GM23338 (cell line): Measurements from ENCODE around the gene ENTPD3. TPM values are rescaled to one million over a fixed set of nuclear protein-coding genes. Genes with fewer than 3 reads are reported as not detected.

ENCODE experiments used
- ATAC-seq: fragments of 200-7000 bp; cut with Tn5 transposase; 3 replicates; pipeline ENCODE4 v1.9.1; 2020
- DNase-seq: peaks from one replicate; pipeline ENCODE4 v3.0.0-alpha.2; 2015; ENCODE audit warnings: low spot score
- H2AFZ ChIP-seq: fragments of 200-600 bp; sonication (generic); 2 replicates; pipeline ENCODE4 v1.8.0; 2016; ENCODE audit warnings: antibody characterized with exemption, mild to moderate bottlenecking, moderate library complexity
- H3F3A ChIP-seq: fragments of 200-600 bp; sonication (generic); replicated peaks from 2 replicates; pipeline ENCODE4 v1.8.0; 2017; ENCODE audit warnings: antibody characterized with exemption, mixed run types, low read depth
- H3K27ac ChIP-seq: fragments of 200-600 bp; sonication (generic); 2 replicates; pipeline ENCODE4 v1.6.1; 2016; ENCODE audit warnings: low read depth
- H3K27me3 ChIP-seq: fragments of 200-600 bp; sonication (generic); 2 replicates; pipeline ENCODE4 v1.8.0; 2016; ENCODE audit warnings: mild to moderate bottlenecking, mixed run types, moderate library complexity; ENCODE audit not compliant: insufficient read depth
- H3K36me3 ChIP-seq: fragments of 200-600 bp; sonication (generic); 2 replicates; pipeline ENCODE4 v1.8.0; 2016; ENCODE audit warnings: mild to moderate bottlenecking; ENCODE audit not compliant: insufficient read depth
- H3K4me1 ChIP-seq: fragments of 200-600 bp; sonication (generic); 2 replicates; pipeline ENCODE4 v1.8.0; 2016; ENCODE audit warnings: mild to moderate bottlenecking, moderate library complexity; ENCODE audit not compliant: insufficient read depth
- H3K4me2 ChIP-seq: fragments of 200-600 bp; sonication (generic); 2 replicates; pipeline ENCODE4 v1.7.1; 2017; ENCODE audit warnings: mixed run types
- H3K4me3 ChIP-seq: fragments of 200-600 bp; sonication (generic); 2 replicates; pipeline ENCODE4 v1.6.1; 2016; ENCODE audit warnings: mixed run types
- H3K79me2 ChIP-seq: fragments of 200-600 bp; sonication (generic); replicated peaks from 2 replicates; pipeline ENCODE4 v1.8.0; 2017; ENCODE audit warnings: mild to moderate bottlenecking; ENCODE audit not compliant: insufficient read depth
- H3K9me2 ChIP-seq: fragments of 200-600 bp; sonication (generic); 2 replicates; pipeline ENCODE4 v1.8.0; 2017; ENCODE audit not compliant: insufficient read depth
- H4K20me1 ChIP-seq: fragments of 200-600 bp; sonication (generic); replicated peaks from 2 replicates; pipeline ENCODE4 v1.8.0; 2017; ENCODE audit warnings: mild to moderate bottlenecking; ENCODE audit not compliant: insufficient read depth
- H3K27ac Mint-ChIP-seq: 2 replicates; pipeline ENCODE4 v1.8.0; 2020; ENCODE audit warnings: inconsistent platforms, mild to moderate bottlenecking, moderate library complexity, mixed read lengths
- H3K27me3 Mint-ChIP-seq: 3 replicates; pipeline ENCODE4 v1.8.0; 2022; ENCODE audit warnings: low read depth, mild to moderate bottlenecking, moderate library complexity, mixed read lengths, inconsistent platforms; ENCODE audit not compliant: insufficient read depth, poor library complexity
- H3K36me3 Mint-ChIP-seq: 3 replicates; pipeline ENCODE4 v1.8.0; 2021; ENCODE audit warnings: low read depth, mild to moderate bottlenecking, inconsistent platforms, moderate library complexity, mixed read lengths
- H3K4me1 Mint-ChIP-seq: 3 replicates; pipeline ENCODE4 v1.8.0; 2020; ENCODE audit warnings: mild to moderate bottlenecking, inconsistent platforms, mixed read lengths
- H3K4me3 Mint-ChIP-seq: 3 replicates; pipeline ENCODE4 v1.8.0; 2021; ENCODE audit warnings: moderate library complexity, mild to moderate bottlenecking, inconsistent platforms, mixed read lengths
- H3K9me3 Mint-ChIP-seq: 3 replicates; pipeline ENCODE4 v1.8.0; 2020; ENCODE audit warnings: moderate library complexity, mild to moderate bottlenecking, inconsistent platforms, mixed read lengths
- CREB1 ChIP-seq: fragments of 250-450 bp; sonication (Bioruptor Pico); IDR thresholded peaks from 2 replicates; pipeline ENCODE4 v1.5.0; 2020; ENCODE audit warnings: low read depth, mild to moderate bottlenecking, moderate library complexity
- CTCF ChIP-seq, 2 experiments: fragments of 200-600 bp in 1 of 2; sonication (generic) in 1 of 2; conservative IDR thresholded peaks; 2 replicates each; pipeline versions ENCODE4 v1.5.1 to v1.6.1; 2016 to 2017; ENCODE audit warnings: antibody characterized with exemption in 2 of 2, low read depth in 2 of 2, mild to moderate bottlenecking in 2 of 2, moderate library complexity in 1 of 2
- ETS1 ChIP-seq: IDR thresholded peaks from 2 replicates; pipeline ENCODE4 v1.6.1; 2016; ENCODE audit warnings: antibody characterized with exemption
- EZH2 ChIP-seq: fragments of 200-600 bp; sonication (generic); IDR thresholded peaks from one replicate; pipeline ENCODE4 v1.8.0; 2017; ENCODE audit warnings: antibody characterized with exemption, mild to moderate bottlenecking, low read depth; ENCODE audit not compliant: unreplicated experiment
- EZH2phosphoT487 ChIP-seq: fragments of 200-600 bp; sonication (generic); IDR thresholded peaks from one replicate; pipeline ENCODE4 v1.8.1; 2018; ENCODE audit warnings: antibody characterized with exemption; ENCODE audit not compliant: unreplicated experiment
- JUNB ChIP-seq: IDR thresholded peaks from one replicate; pipeline ENCODE4 v1.6.1; 2016; ENCODE audit warnings: antibody characterized with exemption; ENCODE audit not compliant: unreplicated experiment
- NANOG ChIP-seq: IDR thresholded peaks from 2 replicates; pipeline ENCODE4 v1.6.1; 2016; ENCODE audit warnings: antibody characterized with exemption, borderline replicate concordance
- POLR2AphosphoS5 ChIP-seq: IDR thresholded peaks from 2 replicates; pipeline ENCODE4 v1.6.1; 2016; ENCODE audit warnings: antibody characterized with exemption, low read depth
- REST ChIP-seq: IDR thresholded peaks from one replicate; pipeline ENCODE4 v1.6.1; 2018; ENCODE audit warnings: antibody characterized with exemption; ENCODE audit not compliant: unreplicated experiment
- STAT1 ChIP-seq: IDR thresholded peaks from one replicate; pipeline ENCODE4 v1.6.1; 2016; ENCODE audit warnings: antibody characterized with exemption; ENCODE audit not compliant: unreplicated experiment
- ZNF114 ChIP-seq: fragments of 250-450 bp; sonication (Bioruptor Pico); IDR thresholded peaks from 2 replicates; pipeline ENCODE4 v1.5.0; 2020; ENCODE audit warnings: mild to moderate bottlenecking, moderate library complexity
- ZNF331 ChIP-seq: fragments of 250-450 bp; sonication (Bioruptor Pico); IDR thresholded peaks from 2 replicates; pipeline ENCODE4 v1.5.0; 2020; ENCODE audit warnings: low read depth, mild to moderate bottlenecking, moderate library complexity
- ZNF462 ChIP-seq: fragments of 250-450 bp; sonication (Bioruptor Pico); IDR thresholded peaks from 2 replicates; pipeline ENCODE4 v1.5.0; 2020; ENCODE audit warnings: mild to moderate bottlenecking, moderate library complexity
- polyA plus RNA-seq: library from polyadenylated mRNA; unstranded; fragments of >200 nt; fragmentation: Nextera tagmentation; extraction: Ambion mirVana; gene quantifications from 2 replicates; pipeline ENCODE4 v1.2.1, GENCODE V29; 2016
- total RNA-seq: library from RNA; depleted of rRNA; stranded (reverse); fragments of >200 nt; shearing (Covaris generic); gene quantifications from 2 replicates; pipeline ENCODE4 v1.2.3, GENCODE V29; 2014

Gene ENTPD3
- total and polyA plus RNA-seq, 2 experiments from 2014 or later = 0.32 to 0.63 TPM

- H3K4me1 Mint-ChIP-seq = no peaks in the 10 kb centered on the region
- ATAC-seq (no peak), DNase-seq (no peak)
- H3K27me3 Mint-ChIP-seq = peaks cover 3% of the 10 kb centered on the region
- Histone ChIP-seq H3K4me2 (no peak overlapping the region), H4K20me1 (no peaks in the 10 kb centered on the region), H3K9me2 (peaks cover 7% of the 10 kb centered on the region; the same call in 1 of the 2 replicates), H3F3A (no peaks in the 10 kb centered on the region), H3K4me1 (no peaks in the 10 kb centered on the region), H3K79me2 (no peaks in the 10 kb centered on the region), H2AFZ (no peak overlapping the region), H3K4me3 (no peak overlapping the region), H3K36me3 (no peaks in the 10 kb centered on the region), H3K27ac (no peak overlapping the region), H3K27me3 (no peaks in the 10 kb centered on the region)
- TF ChIP-seq EZH2phosphoT487 (no peak), STAT1 (no peak), CTCF (conservative IDR thresholded peaks at IDR 0.05; ENCODE audit: low read depth in 2 of 2) (no peak), EZH2 (no peak), ETS1 (no peak), ZNF114 (no peak), ZNF462 (CRISPR knock-in tag) (no peak), CREB1 (CRISPR knock-in tag) (no peak), ZNF331 (no peak), POLR2AphosphoS5 (no peak), JUNB (no peak), NANOG (no peak), REST (no peak)
- no peak overlapping the region for H3K4me3 Mint-ChIP-seq
- H3K9me3 Mint-ChIP-seq = peaks cover 17% of the 10 kb centered on the region
- no peak overlapping the region for H3K27ac Mint-ChIP-seq
- H3K36me3 Mint-ChIP-seq = peaks cover 5% of the 10 kb centered on the region; the same call in 1 of the 3 replicates
Measured at GRCh38 chr3:40355410-40355809, 31.6 kb upstream of the ENTPD3 start.
